Cerebellar nuclear complex (tissue), 1 donor: ENCODE results near the gene TYW3.
"Not testable (repeated sequence)": the region's sequence is repeated elsewhere in the genome, so short reads cannot be mapped to it uniquely, and the experiment has no call there.

ENCODE experiments used
- DNase-seq, 2 experiments: peaks; one replicate each; lab custom pipeline; 2025; lab: John Stamatoyannopoulos, UW

Gene TYW3

DNA sequence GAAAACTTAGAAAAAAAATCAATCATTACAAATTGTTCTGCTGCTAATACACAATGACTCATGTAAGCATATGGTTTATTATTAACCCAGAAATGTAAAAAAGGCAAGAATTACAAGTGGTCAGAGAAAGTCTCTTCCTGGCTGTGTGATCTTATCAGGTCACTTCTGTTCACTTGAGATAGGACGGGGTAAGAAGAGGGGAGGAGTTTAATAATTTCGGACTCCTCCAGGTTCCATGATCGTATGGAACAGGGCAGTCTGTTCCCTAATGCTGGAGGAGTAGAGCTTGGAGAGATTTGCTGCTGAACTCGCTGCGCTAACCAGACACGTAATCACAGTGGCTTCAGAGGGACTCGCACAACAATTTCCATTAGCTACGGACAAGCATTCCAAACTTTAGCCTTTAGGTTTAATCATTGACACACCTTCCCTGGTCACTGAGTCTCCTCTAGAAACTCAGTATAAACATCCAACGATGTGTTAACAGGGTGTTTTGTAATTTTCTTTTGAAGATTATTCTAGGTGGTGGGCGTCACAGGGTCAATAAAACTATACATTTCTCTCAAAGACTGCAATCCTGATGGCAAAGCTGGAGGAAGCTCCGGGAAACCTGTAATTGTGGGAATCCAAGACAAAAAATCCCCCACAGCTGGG lies 1.4 kb upstream of the TYW3 start:
- DNase-seq = no peak

DNA sequence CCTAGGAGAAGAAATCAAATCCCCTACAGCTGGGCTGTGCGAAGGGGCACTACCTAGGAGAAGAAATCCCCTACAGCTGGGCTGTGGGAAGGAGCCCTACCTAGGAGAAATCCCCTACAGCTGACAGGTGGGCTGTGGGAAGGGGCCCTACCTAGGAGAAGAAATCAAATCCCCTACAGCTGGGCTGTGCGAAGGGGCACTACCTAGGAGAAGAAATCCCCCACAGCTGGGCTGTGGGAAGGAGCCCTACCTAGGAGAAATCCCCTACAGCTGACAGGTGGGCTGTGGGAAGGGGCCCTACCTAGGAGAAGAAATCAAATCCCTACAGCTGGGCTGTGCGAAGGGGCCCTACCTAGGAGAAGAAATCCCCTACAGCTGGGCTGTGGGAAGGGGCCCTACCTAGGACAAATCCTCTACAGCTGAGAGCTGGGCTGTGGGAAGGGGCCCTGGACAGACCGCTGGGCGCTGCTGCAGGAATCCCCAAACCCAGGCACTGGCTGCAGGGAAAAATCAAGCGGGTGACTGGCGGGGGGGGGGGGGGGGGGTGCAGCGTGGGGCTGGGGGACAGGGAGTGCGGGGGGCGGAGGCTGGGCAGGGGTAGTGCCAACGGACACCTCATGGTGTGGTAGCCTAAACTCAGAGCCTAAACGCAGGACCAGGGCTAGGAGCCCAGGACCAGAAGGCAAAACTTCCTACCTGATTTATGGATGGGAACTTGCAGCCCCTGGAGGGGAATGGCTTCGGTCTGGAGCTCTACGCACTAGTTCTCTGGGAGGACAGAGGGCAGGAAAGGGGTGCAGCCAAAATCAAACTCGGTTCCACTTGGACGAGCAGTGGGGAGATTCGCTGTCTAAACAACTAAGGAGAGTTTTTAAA lies 643 bp upstream of the TYW3 start:
- not testable (repeated sequence) for DNase-seq

DNA sequence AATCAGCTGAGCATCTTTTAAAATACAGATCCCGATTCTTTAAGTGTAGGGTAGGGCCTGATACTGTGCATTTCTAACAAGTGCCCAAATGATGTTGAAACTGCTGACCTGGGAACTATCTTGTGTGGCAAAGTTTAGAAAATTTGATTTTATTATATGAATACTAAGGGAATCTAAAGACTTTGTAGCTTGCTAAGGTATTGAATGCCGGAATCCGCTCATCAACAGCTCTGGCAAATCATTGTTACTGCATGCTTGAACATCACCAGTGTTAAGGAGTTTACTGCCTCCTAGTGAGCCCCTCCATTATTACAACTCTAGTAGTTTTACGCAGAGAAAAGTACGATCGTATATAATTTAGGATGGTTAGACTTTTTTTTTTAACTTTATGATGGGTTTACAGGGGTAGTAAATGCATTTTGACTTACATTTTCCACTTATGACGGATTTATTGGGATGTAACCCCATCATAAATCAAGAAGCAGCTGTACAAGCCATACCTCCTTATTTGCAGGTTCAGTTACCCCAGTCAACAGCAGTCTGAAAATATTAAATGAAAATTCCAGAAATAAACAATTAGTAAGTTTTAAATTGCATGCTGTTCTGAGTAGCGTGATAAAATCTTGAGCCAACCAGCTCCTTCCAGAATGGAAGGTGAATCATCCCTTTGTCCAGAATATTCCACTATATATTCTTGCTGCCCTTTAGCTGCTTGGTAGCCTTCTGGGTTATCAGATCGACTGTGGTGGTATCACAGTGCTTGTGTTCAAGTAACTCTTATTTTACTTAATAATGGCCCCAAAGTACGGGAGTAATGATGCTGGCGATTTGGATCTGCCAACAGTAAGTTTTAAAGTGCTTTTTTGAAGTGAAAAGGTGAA lies 892 bp downstream of the TYW3 start:
- peak in 1 of 2 experiments; percentile 4 for DNase-seq

DNA sequence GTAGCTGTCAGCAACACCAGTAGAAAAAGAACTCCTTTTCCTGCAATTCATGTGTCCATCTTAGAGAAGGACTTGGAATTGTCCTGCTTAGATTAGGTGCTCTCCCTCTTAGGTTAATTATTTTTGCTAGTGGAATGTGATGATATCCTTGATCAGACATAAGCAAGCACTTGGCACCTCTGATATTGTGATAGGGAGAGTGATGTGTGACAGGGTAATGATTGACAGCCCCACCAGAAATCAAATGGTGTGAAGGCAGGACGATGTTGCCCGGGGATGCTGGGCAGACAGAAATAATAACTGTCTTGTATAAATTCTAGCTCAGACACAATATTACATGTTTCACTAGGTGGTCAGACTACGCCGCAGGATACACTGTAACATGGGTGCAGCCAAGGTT lies 4.4 kb downstream of the TYW3 start:
- DNase-seq = no peak

DNA sequence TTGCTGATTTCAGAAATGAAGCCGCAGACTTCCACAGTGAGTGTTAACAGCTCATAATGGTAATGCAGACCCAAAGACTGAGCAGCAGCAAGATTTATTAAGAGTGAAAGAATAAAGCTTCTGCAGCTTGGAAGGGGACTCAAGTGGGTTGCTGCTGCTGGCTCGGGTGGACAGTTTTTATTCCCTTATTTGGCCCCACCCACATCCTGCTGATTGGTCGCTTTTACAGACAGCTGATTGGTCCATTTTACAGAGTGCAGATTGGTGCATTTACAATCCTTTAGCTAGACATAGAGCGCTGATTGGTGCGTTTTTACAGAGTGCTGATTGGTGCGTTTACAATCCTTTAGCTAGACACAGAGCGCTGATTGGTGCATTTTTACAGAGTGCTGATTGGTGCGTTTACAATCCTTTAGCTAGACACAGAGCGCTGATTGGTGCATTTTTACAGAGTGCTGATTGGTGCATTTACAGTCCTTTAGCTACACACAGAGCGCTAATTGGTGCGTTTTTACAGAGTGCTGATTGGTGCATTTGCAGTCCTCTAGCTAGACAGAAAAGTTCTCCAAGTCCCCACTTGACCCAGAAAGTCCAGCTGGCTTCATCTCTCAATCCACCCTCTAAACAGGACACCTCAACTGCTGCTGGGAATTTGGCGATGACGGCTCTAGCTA lies 7.5 kb downstream of the TYW3 start:
- DNase-seq = not testable (repeated sequence)

DNA sequence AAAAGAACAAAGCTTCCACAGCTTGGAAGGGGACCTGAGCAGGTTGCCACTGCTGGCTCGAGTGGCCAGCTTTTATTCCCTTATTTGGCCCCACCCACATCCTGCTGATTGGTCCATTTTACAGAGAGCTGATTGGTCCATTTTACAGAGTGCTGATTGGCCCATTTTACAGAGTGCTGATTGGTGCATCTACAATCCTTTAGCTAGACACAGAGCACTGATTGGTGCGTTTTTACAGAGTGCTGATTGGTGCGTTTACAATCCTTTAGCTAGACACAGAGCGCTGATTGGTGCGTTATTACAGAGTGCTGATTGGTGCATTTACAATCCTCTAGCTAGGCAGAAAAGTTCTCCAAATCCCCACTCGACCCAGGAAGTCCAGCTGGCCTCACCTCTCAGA lies 12.3 kb downstream of the TYW3 start:
- not testable (repeated sequence) for DNase-seq

DNA sequence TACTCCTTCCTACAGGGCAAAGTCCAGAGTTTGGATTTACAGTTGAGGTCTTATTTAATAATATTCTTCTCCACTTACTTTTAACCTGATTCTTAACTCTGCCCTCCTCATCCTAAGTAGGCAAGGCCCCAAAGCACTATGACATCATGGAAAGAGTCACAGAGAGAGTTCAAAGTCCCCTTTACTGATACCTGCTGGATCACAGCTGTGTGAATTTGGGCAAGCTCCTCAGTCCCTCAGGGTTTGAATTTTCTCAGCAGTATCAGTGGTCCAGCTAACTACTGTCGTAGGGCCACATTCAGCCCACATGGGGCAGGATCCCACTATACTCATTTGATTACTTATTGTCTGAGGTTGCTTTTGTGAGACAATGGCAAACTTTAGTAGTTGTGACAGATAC lies 16.0 kb downstream of the TYW3 start:
- DNase-seq = no peak

DNA sequence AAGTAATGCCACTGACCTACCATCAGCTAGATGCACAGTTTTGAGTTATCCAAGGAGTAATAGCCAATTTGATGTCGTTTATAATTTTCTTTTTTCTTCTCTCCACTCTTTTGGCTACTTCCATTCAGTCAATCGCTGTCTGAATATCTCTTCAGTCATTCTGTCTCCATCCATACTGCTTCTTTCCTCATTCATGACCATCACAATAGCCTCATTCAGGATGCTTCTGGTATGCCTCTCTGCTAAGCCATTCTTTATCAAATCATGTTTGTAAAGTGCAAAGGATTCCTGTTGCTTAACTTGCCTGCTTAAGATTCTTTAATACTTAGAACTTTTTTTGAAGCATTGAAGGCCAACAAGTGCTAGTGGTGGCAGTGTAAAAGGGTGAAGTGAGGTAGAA lies 20.2 kb downstream of the TYW3 start:
- DNase-seq = no peak

DNA sequence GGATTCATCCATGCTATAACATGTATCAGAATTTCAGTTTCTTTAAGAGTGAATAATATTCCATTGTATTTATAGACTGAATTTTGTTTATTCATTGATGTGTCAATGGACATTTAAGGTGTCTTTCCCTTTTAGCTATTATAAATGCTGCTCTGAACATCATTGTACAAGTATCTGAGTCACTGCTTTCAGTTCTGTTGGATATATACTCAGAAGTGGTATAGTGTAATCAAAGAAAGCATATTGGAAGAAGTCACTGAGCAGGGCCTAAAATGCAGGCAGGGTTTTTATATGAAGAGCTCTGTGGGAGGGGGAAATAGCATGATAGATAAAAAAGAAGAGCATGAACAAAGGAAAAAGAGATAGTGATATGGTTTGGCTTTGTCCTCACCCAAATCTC lies 22.5 kb downstream of the TYW3 start:
- no peak for DNase-seq

DNA sequence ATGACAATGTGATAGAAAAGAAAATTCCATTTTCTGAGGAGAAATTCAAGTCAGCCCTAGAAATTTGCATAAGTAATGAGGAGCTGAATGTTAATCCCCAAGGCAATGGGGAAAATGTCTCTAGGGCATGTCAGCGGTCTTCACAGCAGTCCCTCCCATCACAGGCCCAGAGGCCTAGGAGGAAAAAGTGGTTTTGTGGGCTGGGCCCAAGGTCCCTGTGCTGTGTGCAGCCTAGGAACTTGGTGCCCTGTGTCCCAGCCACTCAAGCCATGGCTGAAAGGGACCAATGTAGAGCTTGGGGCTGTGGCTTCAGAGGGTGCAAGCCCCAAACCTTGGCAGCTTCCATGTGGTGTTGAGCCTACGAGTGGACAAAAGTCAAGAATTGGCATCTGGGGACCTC lies 23.7 kb downstream of the TYW3 start:
- not testable (repeated sequence) for DNase-seq

DNA sequence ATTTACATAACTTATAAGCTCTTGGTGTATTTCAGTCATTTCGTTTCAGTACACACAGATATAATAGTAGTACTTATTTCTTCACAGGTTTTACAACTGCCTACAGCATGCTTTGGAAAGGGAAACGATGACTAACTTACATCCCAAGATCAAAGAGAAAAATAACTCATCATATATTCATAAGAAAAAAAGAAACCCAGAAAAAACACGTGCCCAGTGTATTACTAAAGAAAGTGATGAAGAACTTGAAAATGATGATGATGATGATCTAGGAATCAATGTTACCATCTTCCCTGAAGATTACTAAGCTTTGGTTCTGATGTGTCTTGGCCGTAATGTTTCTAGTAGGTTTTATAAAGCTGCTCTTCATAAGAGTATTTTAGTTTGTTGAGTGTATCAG lies 30.9 kb downstream of the TYW3 start:
- DNase-seq = no peak

DNA sequence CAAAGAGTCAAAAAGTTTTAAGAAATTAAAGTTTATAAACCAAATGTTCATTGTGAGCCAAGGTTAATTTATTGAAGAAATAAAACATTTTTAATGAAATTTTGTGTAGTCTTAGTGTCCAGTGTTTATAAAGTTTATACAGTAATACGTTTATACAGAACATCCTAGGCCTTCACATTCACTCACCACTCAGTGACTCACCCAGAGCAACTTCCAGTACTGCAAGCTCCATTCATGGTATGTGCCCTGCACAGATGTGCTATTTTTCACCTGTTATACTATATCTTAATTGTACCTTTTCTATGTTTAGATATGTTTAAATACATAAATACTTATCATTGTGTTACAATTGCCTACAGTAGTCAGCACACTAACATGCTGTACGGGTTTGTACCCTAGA lies 33.6 kb downstream of the TYW3 start:
- no peak for DNase-seq

DNA sequence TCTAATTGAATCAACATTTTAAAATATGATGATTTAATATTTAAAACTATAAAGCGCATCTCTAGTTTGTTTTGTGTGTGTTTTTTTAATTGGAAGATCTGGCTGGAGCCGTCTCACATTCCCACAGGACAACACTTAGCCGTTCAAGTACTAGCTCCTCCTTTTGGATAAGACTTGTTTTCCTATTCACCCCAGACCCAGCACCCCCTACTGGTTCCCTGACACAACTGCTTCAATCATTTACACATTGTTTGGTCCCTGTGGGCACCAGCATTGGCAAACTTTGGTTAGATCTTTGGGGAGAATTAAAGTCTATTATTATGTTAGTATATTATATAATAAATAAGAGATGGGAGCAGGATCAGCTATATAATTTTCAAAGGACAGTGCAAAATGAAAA lies 34.5 kb downstream of the TYW3 start:
- no peak for DNase-seq

DNA sequence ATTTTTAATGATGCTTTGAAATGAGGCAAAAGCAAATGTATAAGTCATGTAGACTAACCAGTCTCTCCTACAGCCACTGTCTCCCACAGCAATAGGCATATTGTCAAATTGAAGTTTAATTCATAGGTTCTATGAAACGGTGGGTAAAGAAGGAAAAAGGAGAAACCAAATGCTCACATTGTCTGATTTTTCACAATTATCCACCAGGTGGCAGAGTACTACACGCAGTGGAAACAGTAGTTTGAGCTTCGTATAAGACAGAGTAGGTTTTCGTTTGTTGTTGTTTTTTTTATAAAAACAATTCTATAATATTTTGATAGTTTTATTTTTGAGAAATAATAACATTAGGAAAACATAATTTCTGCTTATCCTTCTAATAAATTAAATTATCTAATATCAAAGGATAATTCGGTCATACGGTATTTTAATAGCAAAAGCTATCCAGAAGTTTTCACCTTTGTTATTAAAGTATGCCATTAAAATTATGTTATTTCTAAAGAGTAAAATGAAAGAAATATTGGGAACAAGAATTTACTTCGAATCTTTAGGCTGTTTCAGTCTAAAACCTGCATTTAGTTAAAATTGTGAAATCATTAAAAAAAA lies 39.1 kb downstream of the TYW3 start:
- no peak for DNase-seq

DNA sequence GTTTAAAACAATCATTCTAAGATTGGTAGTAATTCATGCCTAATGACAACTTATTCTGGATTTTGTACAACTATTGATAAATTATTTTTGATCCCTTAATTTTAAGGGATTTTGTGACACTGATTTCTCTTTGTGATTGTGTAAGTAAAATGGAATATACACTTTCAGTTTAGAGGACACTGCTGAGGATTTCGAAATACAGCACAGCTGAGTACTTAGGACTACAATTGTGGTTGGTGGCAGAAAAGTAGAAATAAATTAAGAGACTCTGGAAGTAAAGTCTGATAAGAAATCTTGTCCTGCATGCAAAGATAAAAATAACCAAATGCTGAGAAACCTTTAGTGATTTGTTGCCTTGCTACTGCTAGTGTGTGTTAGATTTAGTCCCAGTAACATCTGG lies 40.0 kb downstream of the TYW3 start:
- no peak for DNase-seq

DNA sequence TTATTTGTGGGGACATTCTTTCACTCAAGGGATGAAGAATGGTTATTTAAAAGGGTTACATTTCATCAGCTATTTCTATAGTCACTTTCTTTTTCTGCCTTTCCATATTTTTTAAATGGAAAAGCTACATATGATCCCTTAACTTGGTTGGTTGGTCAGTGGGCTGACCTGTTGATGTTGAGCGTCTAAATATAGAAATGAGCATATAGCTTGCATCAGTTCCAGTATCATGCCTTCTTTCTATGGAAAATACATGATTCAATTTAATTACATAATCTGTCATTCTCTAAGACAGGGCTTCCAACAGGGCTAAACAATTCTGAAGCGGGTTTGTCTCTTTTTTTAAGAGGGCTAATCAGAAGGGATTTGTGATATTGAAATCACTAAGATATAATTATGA lies 40.6 kb downstream of the TYW3 start:
- no peak for DNase-seq

DNA sequence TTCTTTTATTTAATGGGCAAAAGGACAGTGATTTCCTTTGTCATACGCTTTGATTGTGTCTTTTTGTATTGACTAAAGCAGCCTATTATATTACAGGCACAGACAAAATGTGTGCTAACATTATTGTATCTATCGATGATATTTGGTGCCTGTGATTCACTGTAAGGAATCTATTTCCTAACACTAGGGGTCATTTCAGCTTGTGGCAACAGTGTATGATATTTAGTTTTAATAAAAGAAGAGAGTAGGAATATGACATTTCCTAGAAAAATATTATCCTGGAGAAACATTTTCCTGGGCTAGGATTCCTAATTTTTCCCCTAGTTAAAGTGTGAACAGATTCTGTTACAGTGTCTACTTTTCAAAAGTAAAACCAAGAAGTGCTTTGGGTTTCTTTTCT lies 42.8 kb downstream of the TYW3 start:
- DNase-seq = no peak

DNA sequence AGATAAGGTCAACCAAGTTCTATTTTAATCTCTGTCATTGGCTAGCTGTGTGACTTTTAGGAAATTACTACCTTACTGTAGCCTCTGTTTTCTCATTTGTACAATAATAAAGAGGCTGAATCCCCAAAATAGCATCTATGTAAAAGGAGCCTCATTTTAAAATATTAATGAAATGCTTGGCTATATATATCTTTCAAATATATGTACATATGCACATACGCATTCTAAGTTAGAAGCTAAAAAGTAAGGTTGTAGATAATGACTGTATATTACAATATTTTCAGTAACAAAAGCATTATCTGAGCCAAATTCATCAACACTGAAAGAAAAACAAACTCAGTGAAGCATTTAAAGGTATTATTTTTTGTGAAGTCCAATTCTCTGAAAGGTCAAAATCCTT lies 44.6 kb downstream of the TYW3 start:
- DNase-seq = no peak

DNA sequence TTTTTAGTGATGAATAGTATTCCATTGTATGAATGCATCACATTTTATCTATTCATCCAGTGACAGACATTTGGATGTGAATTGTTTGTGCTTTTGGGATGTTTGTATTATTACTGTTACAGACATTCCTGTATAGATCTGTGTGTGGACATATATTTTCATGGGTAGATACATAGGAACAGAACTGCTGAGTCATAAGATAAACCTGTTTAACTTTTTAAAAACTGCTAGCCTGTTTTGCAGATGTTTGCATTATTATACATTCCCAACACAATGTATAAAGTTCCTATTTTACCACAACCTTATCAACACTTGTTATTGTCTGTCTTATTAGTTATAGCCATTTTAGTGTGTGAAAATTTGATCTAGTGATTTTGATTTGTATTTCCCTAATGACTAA lies 46.8 kb downstream of the TYW3 start:
- no peak for DNase-seq

DNA sequence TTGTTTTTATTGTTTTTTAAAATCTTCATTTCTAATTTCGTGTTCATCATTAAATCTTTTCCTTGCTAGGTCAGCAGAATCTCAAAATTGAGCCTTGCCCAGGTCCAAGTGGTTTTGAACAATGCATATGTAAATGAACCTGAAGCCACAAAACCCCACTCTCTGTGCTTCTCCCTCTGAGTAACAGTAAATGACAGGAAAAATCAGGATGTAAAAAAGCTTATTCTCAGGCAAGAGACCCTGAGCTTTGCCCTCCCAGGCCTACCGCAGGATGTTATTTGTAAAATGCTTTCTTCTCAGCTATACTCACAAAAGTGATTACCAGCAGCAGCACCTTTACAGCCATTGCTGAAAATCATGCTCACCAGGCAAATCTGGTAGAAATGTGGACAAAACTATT lies 47.6 kb downstream of the TYW3 start:
- no peak for DNase-seq

DNA sequence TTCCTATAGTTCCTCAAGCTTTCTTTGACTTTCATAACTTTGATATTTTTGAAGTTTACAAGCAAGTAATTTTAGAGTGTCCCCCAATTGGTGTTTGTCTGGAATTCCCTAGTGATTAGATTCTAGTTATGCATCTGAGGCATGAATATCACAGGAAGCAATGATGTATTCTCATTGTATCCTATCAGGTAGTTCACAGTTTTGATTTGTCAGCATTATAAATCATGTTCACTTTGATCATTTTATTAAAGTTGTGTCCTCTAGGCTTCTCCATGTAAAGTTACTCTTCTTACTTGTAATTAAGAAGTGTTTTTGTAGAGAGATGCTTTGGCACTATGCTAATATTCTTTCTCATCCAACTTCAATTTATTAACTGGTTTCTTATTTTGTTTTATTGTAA lies 53.0 kb downstream of the TYW3 start:
- no peak for DNase-seq

DNA sequence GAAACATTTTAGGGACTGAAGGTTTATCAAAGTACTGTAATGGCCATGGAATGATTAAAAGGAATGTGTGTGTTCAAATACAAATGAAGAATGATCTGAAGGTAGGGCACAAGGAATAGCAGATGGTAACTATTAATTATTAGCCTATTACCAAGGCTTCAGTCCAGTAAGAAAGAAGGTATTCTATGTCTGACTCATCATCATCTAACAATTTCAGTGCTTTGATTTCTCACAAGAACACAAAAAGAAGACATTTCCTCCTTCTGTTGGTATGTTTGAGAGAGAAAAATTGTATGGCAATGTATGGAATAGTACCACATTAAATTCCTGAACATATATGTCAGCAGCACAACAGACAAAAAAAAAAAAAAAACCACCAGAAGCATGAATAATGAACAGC lies 57.5 kb downstream of the TYW3 start:
- no peak for DNase-seq
